DND-41 (cell line): ENCODE data around the gene VAPA.

ENCODE experiments used
- EZH2 ChIP-seq: IDR thresholded peaks from 3 replicates; pipeline ENCODE4 v1.6.1; 2012; ENCODE audit warnings: borderline replicate concordance, low read depth, mild to moderate bottlenecking, moderate library complexity, low read length, inconsistent platforms; ENCODE audit not compliant: severe bottlenecking
- TF ChIP-seq, protein P1 (sequence below): IDR thresholded peaks from 2 replicates; pipeline ENCODE4 v1.5.1; 2012; ENCODE audit warnings: borderline replicate concordance, low read length, moderate library complexity, mild to moderate bottlenecking; ENCODE audit not compliant: poor library complexity, severe bottlenecking; ENCODE audit errors: extremely low read depth

DNA sequence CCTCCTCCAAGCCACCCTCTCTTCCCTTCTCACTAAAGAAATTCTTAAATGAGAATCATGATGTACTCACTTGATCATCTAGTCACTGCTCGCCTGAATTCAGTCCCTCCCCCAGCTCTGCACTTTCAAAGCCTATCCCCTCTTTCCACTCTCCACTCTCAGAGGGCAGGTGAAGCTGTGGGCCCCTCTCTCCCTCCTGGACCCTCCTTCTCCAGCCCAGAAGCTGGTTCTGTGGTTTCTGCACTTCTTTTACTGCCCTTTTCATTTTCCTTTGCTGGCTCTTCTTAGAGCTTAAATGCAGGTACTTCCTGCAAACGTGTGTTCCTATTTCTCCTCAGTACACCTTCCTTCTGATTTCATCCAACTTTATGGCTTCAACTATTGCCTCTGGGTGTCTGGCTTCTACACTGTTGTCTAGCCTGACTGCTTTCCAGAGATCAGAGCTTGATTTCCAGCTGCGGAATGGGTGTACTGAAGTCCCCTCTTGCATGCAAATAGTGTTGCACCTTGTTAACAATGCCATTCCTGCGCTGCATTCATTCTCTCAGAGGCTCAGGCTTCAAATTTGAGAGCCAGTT, 43.3 kb upstream of the VAPA start:
- TF ChIP-seq, protein P1, sequence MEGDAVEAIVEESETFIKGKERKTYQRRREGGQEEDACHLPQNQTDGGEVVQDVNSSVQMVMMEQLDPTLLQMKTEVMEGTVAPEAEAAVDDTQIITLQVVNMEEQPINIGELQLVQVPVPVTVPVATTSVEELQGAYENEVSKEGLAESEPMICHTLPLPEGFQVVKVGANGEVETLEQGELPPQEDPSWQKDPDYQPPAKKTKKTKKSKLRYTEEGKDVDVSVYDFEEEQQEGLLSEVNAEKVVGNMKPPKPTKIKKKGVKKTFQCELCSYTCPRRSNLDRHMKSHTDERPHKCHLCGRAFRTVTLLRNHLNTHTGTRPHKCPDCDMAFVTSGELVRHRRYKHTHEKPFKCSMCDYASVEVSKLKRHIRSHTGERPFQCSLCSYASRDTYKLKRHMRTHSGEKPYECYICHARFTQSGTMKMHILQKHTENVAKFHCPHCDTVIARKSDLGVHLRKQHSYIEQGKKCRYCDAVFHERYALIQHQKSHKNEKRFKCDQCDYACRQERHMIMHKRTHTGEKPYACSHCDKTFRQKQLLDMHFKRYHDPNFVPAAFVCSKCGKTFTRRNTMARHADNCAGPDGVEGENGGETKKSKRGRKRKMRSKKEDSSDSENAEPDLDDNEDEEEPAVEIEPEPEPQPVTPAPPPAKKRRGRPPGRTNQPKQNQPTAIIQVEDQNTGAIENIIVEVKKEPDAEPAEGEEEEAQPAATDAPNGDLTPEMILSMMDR: no peak
- no peak for TF ChIP-seq EZH2
